RKO (cell line): ENCODE measurements around the gene CD320.
A peak's percentile ranks its signal among the peaks of the same experiment; 100 is the strongest.

Experiments used
- DNase-seq: peaks from one replicate; pipeline ENCODE4 v3.0.0-alpha.2; 2016; ENCODE audit warnings: low spot score

CD320 gene

DNA sequence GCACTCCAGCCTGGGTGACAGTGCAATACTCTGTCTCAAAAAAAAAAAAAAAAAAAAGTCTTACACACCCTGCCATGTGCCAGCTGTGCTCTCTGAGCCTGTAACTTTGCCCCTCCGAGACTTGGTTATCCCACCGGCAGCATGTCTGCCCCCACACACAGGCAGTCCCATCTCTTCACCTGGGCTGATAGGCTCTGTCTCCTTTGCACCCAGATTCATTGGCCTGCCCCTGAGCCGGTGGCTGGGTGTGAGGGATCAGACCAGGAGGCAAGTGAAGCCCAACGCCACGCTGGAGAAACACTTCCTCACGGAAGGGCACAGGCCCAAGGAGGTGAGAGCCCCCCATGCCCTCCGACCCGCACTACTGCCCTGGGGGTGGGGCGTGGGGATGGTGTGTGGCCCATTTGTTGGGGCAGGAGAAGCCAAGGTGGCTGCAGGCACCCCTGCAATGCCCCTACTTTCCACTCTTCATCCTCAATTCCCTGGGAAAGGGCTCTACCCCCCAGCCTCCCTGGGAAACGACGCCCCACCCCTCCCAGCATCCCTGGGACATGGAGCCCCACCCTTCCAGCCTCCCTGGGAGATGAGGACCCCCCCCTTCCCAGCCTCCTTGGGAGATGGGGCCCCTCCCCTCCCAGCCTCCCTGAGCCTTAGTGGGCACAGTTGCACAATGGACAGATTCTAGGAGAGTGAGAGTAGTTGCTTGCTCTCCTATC is 53.7 kb downstream of the CD320 start:
- no peak for DNase-seq

DNA sequence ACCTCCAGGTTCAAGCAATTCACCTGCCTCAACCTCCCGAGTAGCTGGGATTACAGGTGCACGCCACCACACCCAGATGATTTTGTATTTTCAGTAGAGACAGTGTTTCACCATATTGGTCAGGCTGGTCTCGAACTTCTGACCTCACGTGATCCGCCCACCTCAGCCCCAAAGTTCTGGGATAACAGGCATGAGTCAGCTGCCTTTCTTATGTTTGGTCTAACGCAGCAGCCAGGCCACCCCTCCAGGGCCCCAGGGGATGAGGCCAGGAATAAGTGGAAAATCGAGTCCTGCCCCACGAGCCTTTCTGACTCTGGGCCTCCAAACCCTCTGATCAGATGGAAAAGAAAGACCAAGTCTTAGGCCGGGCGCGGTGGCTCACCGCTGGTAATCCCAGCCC is 54.5 kb downstream of the CD320 start:
- DNase-seq = no peak

DNA sequence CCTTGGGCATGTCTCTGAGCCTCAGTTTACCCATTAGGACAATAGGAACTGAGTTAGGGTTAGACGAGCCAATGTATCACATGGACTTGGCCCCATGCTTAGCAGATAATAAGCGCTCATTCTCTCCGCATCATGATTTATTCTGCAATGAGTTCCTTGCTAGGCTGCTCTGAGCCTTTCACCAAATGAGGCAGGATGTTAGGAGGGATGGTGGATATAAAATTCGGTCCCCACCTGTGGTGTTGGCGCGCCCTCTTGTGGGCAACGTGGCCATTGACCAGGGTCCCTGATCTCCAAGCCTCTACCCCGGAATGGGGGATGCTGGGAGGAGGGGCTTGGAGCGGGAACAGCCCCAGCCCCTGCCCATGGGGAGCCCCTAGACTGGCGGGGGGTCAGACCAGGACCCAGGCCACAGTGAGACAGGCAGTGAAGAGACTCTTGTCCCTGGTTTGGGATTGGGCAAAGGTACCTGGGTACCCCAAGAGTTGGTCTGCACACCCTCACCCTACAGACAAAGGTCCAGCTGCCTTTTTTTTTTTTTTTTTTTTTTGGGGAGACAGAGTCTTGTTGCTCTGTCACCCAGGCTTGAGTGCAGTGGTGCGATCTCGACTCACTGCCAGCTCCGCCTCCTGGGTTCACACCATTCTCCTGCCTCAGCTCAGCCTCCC is 55.1 kb downstream of the CD320 start:
- DNase-seq = peak; percentile 75
